HepG2 (cell line): Measurements from ENCODE around the gene AQP5. TPM values are rescaled to one million over a fixed set of nuclear protein-coding genes. Genes with fewer than 3 reads are reported as not detected.

Experiments used
- ATAC-seq: fragments of 200-7000 bp; cut with Tn5 transposase; 3 replicates; pipeline ENCODE4 v1.9.1; 2020; ENCODE audit warnings: mild to moderate bottlenecking, moderate library complexity
- BruUV-seq: library from RNA; stranded (reverse); fragments of 400-500 nt; replicated peaks from 2 replicates; lab custom pipeline; 2021; lab: Mats Ljungman, UMichigan
- CTCF ChIA-PET: fragments of 300-600 bp; formaldehyde crosslinking; extraction: SDS; loops from one replicate; lab custom pipeline; 2021; ENCODE audit warnings: low total read pairs, inconsistent platforms, low intra/inter-chr PET ratio; lab: Yijun Ruan, JAX
- POLR2A ChIA-PET: fragments of 350-600 bp; sonication (Branson Sonifier 250); formaldehyde crosslinking; loops from one replicate; lab custom pipeline; 2020; ENCODE audit warnings: antibody characterized with exemption, inconsistent platforms; lab: Yijun Ruan, JAX
- DNase-seq: peaks from one replicate; pipeline ENCODE4 v3.0.0-alpha.2; 2015; ENCODE audit warnings: low spot score
- FAIRE-seq: peaks from 3 replicates; lab custom pipeline; 2011; peaks lifted over from hg19 to GRCh38; lab: Jason Lieb, UNC
- H2AFZ ChIP-seq: one replicate; pipeline ENCODE4 v1.6.1; 2011; ENCODE audit warnings: low read length, inconsistent platforms
- H3K27ac ChIP-seq: fragments of 300-600 bp; 3 replicates; pipeline ENCODE4 v1.8.0; 2011; ENCODE audit warnings: mixed run types, mild to moderate bottlenecking, mixed read lengths, low read length, inconsistent platforms; ENCODE audit not compliant: insufficient read depth; ENCODE audit errors: extremely low read length
- H3K27me3 ChIP-seq, 2 experiments: fragments of 200-600 bp in 1 of 2; 2 replicates in 1 of 2; 3 replicates in 1 of 2; pipeline versions ENCODE4 v1.6.0 to v1.8.0; 2011; ENCODE audit warnings: low read length in 2 of 2, mild to moderate bottlenecking in 2 of 2, moderate library complexity in 2 of 2, inconsistent platforms in 1 of 2; ENCODE audit not compliant: insufficient read depth in 2 of 2, control insufficient read depth in 1 of 2
- H3K36me3 ChIP-seq, 2 experiments: fragments of 200-600 bp in 1 of 2; replicated peaks in 1 of 2; 2 replicates in 1 of 2; 3 replicates in 1 of 2; pipeline versions ENCODE4 v1.5.1 to v1.8.0; 2011; ENCODE audit warnings: low read length in 2 of 2, inconsistent platforms in 1 of 2; ENCODE audit not compliant: insufficient read depth in 2 of 2, control insufficient read depth in 1 of 2
- H3K4me1 ChIP-seq: 2 replicates; pipeline ENCODE4 v1.5.1; 2012; ENCODE audit warnings: low read length, inconsistent platforms; ENCODE audit not compliant: insufficient read depth
- H3K4me2 ChIP-seq: 2 replicates; pipeline ENCODE4 v1.6.0; 2011; ENCODE audit warnings: low read depth, low read length, inconsistent platforms
- H3K4me3 ChIP-seq, 3 experiments: fragments of 200-600 bp in 1 of 3; sonication (generic), shearing (Covaris generic) in 1 of 3; replicated peaks in 1 of 3; 2 replicates each; pipeline ENCODE4 v1.5.1; 2011 to 2016; ENCODE audit warnings: low read length in 3 of 3, inconsistent platforms in 2 of 3, low read depth in 2 of 3, mild to moderate bottlenecking in 2 of 3, control low read depth in 1 of 3, mixed read lengths in 1 of 3; ENCODE audit not compliant: insufficient read depth in 1 of 3
- H3K79me2 ChIP-seq: one replicate; pipeline ENCODE4 v1.6.1; 2011; ENCODE audit warnings: low read length, inconsistent platforms; ENCODE audit not compliant: insufficient read depth
- H3K9ac ChIP-seq: 2 replicates; pipeline ENCODE4 v1.6.0; 2011; ENCODE audit warnings: mild to moderate bottlenecking, low read depth, low read length, inconsistent platforms; ENCODE audit not compliant: insufficient read depth
- H3K9me3 ChIP-seq: 2 replicates; pipeline ENCODE4 v1.5.1; 2012; ENCODE audit warnings: mild to moderate bottlenecking, low read length
- H4K20me1 ChIP-seq: 2 replicates; pipeline ENCODE4 v1.6.0; 2011; ENCODE audit warnings: inconsistent platforms, mild to moderate bottlenecking, low read length, moderate library complexity; ENCODE audit not compliant: insufficient read depth
- MAZ ChIP-seq, 2 experiments: sonication (generic) in 1 of 2; formaldehyde crosslinking in 1 of 2; IDR thresholded peaks; 2 replicates each; pipeline versions ENCODE4 v1.5.0 to v1.6.1; 2012 to 2020; ENCODE audit warnings: low read depth in 2 of 2, mild to moderate bottlenecking in 2 of 2, borderline replicate concordance in 1 of 2, improper control_type of control experiment in 1 of 2, low read length in 1 of 2, missing genetic modification reagents in 1 of 2, moderate library complexity in 1 of 2
- NR2F6 ChIP-seq, 2 experiments: IDR thresholded peaks; 2 replicates each; pipeline ENCODE4 v1.6.1; 2016; ENCODE audit warnings: antibody characterized with exemption in 1 of 2, mild to moderate bottlenecking in 1 of 2
- PHB2 ChIP-seq: fragments of 450-650 bp; IDR thresholded peaks from 2 replicates; pipeline ENCODE4 v1.6.1; 2018; ENCODE audit not compliant: partially characterized antibody
- SMC3 ChIP-seq: IDR thresholded peaks from 2 replicates; pipeline ENCODE4 v1.6.1; 2011; ENCODE audit warnings: low read length, improper control_type of control experiment
- ZNF17 ChIP-seq: sonication (generic); formaldehyde crosslinking; IDR thresholded peaks from 2 replicates; pipeline ENCODE4 v1.5.0; 2020; ENCODE audit warnings: mild to moderate bottlenecking, missing genetic modification reagents
- WGBS: methylation state at CpG from one replicate; pipeline ENCODE4 v1.1.6; 2017; ENCODE audit warnings: low lambda C conversion rate; 5-methylcytosine and 5-hydroxymethylcytosine counted together
- in situ Hi-C: cut with HindIII; loops from 2 replicates; pipeline ENCODE4 v1.10.0; 2017; ENCODE audit warnings: low pct_unique_long_range_greater_than_20kb; ENCODE audit not compliant: extremely low pct_ligation_motif_present
- intact Hi-C: fragments of 100-400 bp; cut with micrococcal nuclease; formaldehyde crosslinking; loops from one replicate; pipeline ENCODE4 v1.10.0; 2022; ENCODE audit not compliant: unreplicated experiment
- polyA plus RNA-seq, 8 experiments: library from polyadenylated mRNA; depleted of rRNA in 3 of 8; stranded (reverse) in 7 of 8; unstranded in 1 of 8; fragments of >200 nt; fragmentation: Illumina TruSeq in 4 of 8; extraction: Trizol in 4 of 8; gene quantifications; 2 replicates each; pipeline versions ENCODE4 v1.2.1 to v1.2.3, GENCODE V29; 2011 to 2016; ENCODE audit warnings: low read depth in 4 of 8, missing spikeins in 1 of 8, mixed read lengths in 1 of 8; ENCODE audit not compliant: insufficient read depth in 1 of 8
- total RNA-seq, 5 experiments: library from RNA; depleted of rRNA; stranded (reverse); fragments of >200 nt; fragmentation: Illumina TruSeq; extraction: Trizol; gene quantifications; 2 replicates each; pipeline ENCODE4 v1.2.3, GENCODE V29; 2016; ENCODE audit warnings: low read depth in 1 of 5

Gene AQP5
- total and polyA plus RNA-seq, 2 of the 13 experiments (the other 11 are each of a cell fraction or from before 2014, with no cell fraction given), result not detected

DNA sequence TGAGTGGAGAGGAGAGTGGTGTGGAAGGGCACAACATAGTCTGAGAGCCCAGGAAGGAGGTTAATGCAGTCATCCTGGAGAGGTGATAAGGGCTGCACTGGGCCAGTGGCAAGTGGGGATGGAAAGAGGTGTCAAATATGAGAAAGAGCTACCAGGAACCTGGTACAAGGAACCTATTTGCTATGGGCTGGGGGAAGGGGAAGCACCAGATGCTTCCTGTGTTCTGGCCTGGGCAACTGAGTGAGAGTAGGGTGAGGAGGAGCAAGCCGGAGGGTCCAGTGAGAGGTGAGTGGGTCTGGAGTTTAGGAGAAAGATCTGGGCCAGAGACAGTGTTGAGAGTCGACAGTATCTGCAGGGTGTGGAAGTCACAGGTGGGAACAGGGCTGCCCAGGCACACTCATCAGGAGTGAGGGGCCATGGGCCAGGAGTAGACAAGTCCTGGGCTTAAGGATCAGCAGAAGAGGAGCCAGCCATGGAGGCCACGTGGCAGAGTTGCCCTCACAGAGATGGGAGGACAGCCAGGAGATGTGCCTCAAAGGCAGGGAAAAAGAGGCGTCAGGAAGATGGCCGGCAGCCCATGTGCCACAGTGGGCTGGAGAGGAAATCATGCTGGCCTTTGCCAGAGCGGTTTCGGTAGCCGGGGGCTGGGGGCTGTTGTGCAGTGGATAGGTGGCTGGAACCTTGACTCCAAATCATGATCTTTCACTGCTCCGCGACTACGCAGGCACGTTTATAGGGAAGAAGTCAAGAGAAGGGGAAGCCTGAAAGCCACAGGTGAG is 8.2 kb downstream of the AQP5 start:
- Histone ChIP-seq H3K27me3 (peaks cover 2 to 57% of the 10 kb centered on the region in 2 experiments), H2AFZ (no peak overlapping the region), H3K79me2 (no peaks in the 10 kb centered on the region), H3K9me3 (no peaks in the 10 kb centered on the region), H3K4me2 (no peak overlapping the region), H3K4me1 (peaks cover 56% of the 10 kb centered on the region), H3K27ac (no peak overlapping the region), H4K20me1 (no peaks in the 10 kb centered on the region), H3K9ac (no peak overlapping the region), H3K4me3 (no peak overlapping the region), H3K36me3 (no peaks in the 10 kb centered on the region)
- intact Hi-C loops (no loop called here), in situ Hi-C loops (loop anchor here (5.0 kb wide), 1 partner anchor 87 kb away; the partner anchor contains the start of gene ASIC1)
- DNase-seq, result no peak
- BruUV-seq, result no TSS peak
- POLR2A ChIA-PET, result interaction anchor here (3.0 kb wide), 1 partner anchor 10 kb away, joined by 24 read pairs; no protein-coding TSS in a partner anchor
- ATAC-seq, result no peak
- CTCF ChIA-PET, result no interaction called here
- no peak for FAIRE-seq
- WGBS, result 63% methylated on average over 12 of the region's 12 CpGs
- TF ChIP-seq ZNF17 (CRISPR knock-in tag) (no peak), NR2F6 (IDR thresholded peaks at IDR 0.05) (no peak), NR2F6 (CRISPR knock-in tag; IDR thresholded peaks at IDR 0.05) (no peak), MAZ (IDR thresholded peaks at IDR 0.05; ENCODE audit: borderline replicate concordance, low read depth, low read length) (no peak), MAZ (CRISPR knock-in tag; IDR thresholded peaks at IDR 0.05; ENCODE audit: low read depth) (no peak), SMC3 (no peak)

- no peaks in the 10 kb centered on the region for H3K9me3 ChIP-seq
- H3K4me1 ChIP-seq, result peaks cover 63% of the 10 kb centered on the region
- no peak for DNase-seq
- H4K20me1 ChIP-seq, result no peaks in the 10 kb centered on the region
- no peaks in the 10 kb centered on the region for H3K36me3 ChIP-seq
- no peak for ATAC-seq
- H3K27me3 ChIP-seq, result peaks cover 2 to 51% of the 10 kb centered on the region in 2 experiments
- no peak overlapping the region for H3K9ac ChIP-seq
- no peak for TF ChIP-seq PHB2
- TF ChIP-seq, all 625 proteins: peak for 0
- BruUV-seq, result no TSS peak
- no peak overlapping the region for H2AFZ ChIP-seq
- H3K4me3 ChIP-seq, result no peak overlapping the region
- 31% methylated on average over 10 of the region's 10 CpGs for WGBS
- no peak for FAIRE-seq
- in situ Hi-C loops, result loop anchor here (5.0 kb wide), 1 partner anchor 87 kb away; the partner anchor contains the start of gene ASIC1
- CTCF ChIA-PET, result no interaction called here
- intact Hi-C loops, result loop anchor here (1.0 kb wide), 1 partner anchor 86 kb away; no protein-coding TSS in a partner anchor
- no peak overlapping the region for H3K27ac ChIP-seq
- POLR2A ChIA-PET, result no interaction called here
- no peak overlapping the region for H3K4me2 ChIP-seq
- H3K79me2 ChIP-seq, result no peaks in the 10 kb centered on the region
Observed at GRCh38 chr12:49970658-49971057, 9.0 kb downstream of the AQP5 start.
